ENCODE data around the gene RXRA. TPM values are rescaled to one million over a fixed set of nuclear protein-coding genes. Genes with fewer than 3 reads are reported as not detected.
A peak's percentile ranks its signal among the peaks of the same experiment; 100 is the strongest.

The RXRA gene
- total RNA-seq, 6 experiments from 2014 or later: 105 to 165 (median 131) TPM

DNA sequence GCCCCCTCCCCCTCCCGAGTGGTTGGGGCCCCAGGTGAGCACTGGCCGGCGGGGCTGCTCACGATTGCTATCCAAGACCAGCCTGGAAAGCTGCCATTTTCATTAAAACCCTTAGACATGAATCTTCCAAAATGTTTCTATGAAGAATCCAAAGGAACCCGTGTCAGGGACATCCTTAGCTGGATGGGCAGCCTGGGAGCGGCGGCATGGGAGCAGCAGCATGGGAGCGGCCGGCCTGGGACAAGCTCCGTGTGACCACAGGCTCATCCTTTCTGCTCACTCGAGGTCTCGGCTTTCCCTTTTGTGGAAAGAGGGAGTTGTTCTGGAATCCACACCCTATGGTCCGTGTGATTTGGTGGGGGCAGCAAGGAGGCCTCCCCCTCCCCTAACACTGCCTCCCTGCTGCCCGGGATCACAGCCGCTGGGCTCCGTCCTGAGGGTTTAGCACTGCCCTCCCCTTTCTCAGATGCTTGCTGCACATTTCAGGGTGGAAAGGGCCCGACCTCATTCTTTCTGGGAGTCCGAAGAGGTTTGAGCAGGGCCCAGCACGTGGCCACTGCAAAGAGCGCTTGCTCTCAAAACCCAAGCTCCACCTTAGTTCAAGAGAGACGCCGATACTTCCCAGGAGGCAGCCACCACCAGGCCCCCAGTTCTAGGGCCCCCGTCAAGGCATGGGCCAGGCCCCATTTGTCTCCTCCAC is 127.7 kb downstream of the RXRA start:
- H3K27me3 ChIP-seq: no peaks in the 10 kb centered on the region
- no peak for TF ChIP-seq POLR2A (IDR thresholded peaks at IDR 0.05)
- TF ChIP-seq, protein P1, sequence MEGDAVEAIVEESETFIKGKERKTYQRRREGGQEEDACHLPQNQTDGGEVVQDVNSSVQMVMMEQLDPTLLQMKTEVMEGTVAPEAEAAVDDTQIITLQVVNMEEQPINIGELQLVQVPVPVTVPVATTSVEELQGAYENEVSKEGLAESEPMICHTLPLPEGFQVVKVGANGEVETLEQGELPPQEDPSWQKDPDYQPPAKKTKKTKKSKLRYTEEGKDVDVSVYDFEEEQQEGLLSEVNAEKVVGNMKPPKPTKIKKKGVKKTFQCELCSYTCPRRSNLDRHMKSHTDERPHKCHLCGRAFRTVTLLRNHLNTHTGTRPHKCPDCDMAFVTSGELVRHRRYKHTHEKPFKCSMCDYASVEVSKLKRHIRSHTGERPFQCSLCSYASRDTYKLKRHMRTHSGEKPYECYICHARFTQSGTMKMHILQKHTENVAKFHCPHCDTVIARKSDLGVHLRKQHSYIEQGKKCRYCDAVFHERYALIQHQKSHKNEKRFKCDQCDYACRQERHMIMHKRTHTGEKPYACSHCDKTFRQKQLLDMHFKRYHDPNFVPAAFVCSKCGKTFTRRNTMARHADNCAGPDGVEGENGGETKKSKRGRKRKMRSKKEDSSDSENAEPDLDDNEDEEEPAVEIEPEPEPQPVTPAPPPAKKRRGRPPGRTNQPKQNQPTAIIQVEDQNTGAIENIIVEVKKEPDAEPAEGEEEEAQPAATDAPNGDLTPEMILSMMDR (IDR thresholded peaks at IDR 0.05): no peak
- H3K27ac ChIP-seq: no peak overlapping the region
- DNase-seq (no peak), ATAC-seq (no peak)
- intact Hi-C loops (cut with DNase I): loop anchor here in 1 of 2 donors (10.0 kb wide), 1 partner anchor 281 kb away; no protein-coding TSS in a partner anchor
- no peak overlapping the region for H3K4me3 ChIP-seq
- H3K9me3 ChIP-seq: no peaks in the 10 kb centered on the region
- 92% methylated on average over 15 of the region's 23 CpGs for WGBS (ENCODE audit: insufficient coverage, low coverage, low lambda C conversion rate, missing lambda C conversion rate)
- H3K36me3 ChIP-seq: no peaks in the 10 kb centered on the region
- no peaks in the 10 kb centered on the region for H3K4me1 ChIP-seq

DNA sequence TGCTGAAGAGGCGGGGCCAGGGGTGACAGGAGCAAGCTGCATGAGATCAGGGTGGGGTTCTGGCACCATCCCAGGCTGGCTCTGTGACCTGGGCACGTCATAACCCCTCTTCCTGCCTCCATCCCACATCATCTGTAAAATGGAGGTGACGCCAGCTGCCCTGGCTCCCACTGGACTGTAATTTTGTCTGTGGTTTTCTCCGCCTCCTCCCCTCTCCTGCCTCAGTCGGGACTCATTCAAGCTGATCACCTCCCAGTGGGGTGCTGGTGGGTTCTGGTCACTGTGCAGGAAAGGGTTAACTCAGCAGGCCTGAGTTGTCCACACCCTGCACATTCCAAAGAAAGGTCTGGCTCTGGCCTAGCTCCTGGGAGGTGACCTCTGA is 128.2 kb downstream of the RXRA start:
- DNase-seq: peak in 1 of 3 donors; percentile 50
- intact Hi-C loops (cut with DNase I): loop anchor here in 1 of 2 donors (10.0 kb wide), 1 partner anchor 280 kb away; no protein-coding TSS in a partner anchor
- 80% methylated on average over 1 of the region's 5 CpGs for WGBS (ENCODE audit: insufficient coverage, low coverage, low lambda C conversion rate, missing lambda C conversion rate)

DNA sequence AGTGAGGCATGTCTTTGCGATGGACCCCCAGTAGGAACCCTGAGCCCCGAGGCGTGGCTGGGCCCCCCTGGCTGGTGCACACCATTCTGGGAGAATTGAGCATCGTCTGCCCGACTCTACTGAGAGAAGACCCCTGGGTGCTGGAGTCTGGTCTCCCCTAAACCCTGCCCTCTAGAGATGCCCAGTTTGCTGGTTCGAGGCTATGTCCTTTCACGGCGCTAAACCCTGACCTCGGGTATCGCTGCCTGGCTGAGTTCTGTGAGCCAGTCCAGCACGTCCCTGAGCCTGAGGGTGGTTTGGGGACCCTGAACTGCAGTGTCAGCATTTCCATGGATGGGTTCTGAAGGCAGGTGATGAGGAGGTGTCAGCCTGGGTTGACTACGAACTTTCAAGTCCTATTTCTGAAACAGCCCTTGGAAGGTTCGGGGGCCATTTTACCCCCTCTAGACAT is 128.8 kb downstream of the RXRA start:
- intact Hi-C loops (cut with DNase I): loop anchor here in 1 of 2 donors (10.0 kb wide), 1 partner anchor 280 kb away; no protein-coding TSS in a partner anchor
- no peak overlapping the region for H3K4me3 ChIP-seq
- H3K9me3 ChIP-seq: no peaks in the 10 kb centered on the region
- H3K36me3 ChIP-seq: no peaks in the 10 kb centered on the region
- TF ChIP-seq POLR2A (IDR thresholded peaks at IDR 0.05): no peak
- TF ChIP-seq, protein P1 (IDR thresholded peaks at IDR 0.05): no peak
- 80% methylated on average over 1 of the region's 13 CpGs for WGBS (ENCODE audit: insufficient coverage, low coverage, low lambda C conversion rate, missing lambda C conversion rate)
- DNase-seq (peak in 1 of 3 donors; percentile 34), ATAC-seq (no peak)
- peak overlapping the region in 2 of 3 donors; percentile 74 to 93 for H3K27ac ChIP-seq
- H3K4me1 ChIP-seq: no peaks in the 10 kb centered on the region
- H3K27me3 ChIP-seq: no peaks in the 10 kb centered on the region

More for the DNA sequence above, 128.2 kb downstream of the RXRA start:
- no peaks in the 10 kb centered on the region for H3K36me3 ChIP-seq
- ATAC-seq: no peak
- no peak overlapping the region for H3K4me3 ChIP-seq
- no peaks in the 10 kb centered on the region for H3K27me3 ChIP-seq
- no peaks in the 10 kb centered on the region for H3K9me3 ChIP-seq
- no peaks in the 10 kb centered on the region for H3K4me1 ChIP-seq
- H3K27ac ChIP-seq: no peak overlapping the region
- no peak for TF ChIP-seq POLR2A (IDR thresholded peaks at IDR 0.05)
- TF ChIP-seq, protein P1 (IDR thresholded peaks at IDR 0.05): no peak

DNA sequence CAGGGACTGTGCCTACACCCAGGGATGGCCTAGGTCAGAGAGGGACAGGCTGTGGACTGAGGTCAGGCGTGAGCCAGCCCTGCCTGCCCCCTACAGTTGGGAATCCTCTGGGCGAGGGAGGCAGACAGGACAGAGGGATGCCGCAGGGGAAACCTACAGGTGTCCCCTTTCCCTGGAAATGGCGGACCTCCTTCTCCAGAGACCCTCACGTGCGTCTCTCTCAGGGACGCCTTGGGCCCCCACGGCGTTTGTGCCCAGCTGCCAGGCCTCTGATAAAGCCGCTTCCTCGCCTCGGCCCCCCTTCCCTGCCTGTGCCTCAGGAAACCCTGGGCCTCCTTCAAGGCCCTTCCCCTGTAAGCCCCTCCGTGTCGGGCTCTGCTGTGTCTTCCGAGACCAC is 129.3 kb downstream of the RXRA start:
- ATAC-seq (peak in 2 of 4 donors; percentile 1 to 4), DNase-seq (no peak)
- Histone ChIP-seq H3K4me3 (peak overlapping the region in 1 of 3 donors; percentile 14), H3K27ac (peak overlapping the region; percentile 70 to 93 (median 74)), H3K36me3 (no peaks in the 10 kb centered on the region), H3K4me1 (no peaks in the 10 kb centered on the region), H3K27me3 (no peaks in the 10 kb centered on the region), H3K9me3 (no peaks in the 10 kb centered on the region)
- intact Hi-C loops (cut with DNase I): loop anchor here in 1 of 2 donors (10.0 kb wide), 1 partner anchor 279 kb away; no protein-coding TSS in a partner anchor
- TF ChIP-seq POLR2A (IDR thresholded peaks at IDR 0.05): no peak
- TF ChIP-seq, protein P1 (IDR thresholded peaks at IDR 0.05): no peak
- WGBS (ENCODE audit: insufficient coverage, low coverage, low lambda C conversion rate, missing lambda C conversion rate): 75% methylated on average over 12 of the region's 15 CpGs
